Endodermal cell (in vitro differentiated cells): ENCODE data around the gene GTPBP4. TPM values are rescaled to one million over a fixed set of nuclear protein-coding genes. Genes with fewer than 3 reads are reported as not detected.
A peak's percentile ranks its signal among the peaks of the same experiment; 100 is the strongest.

Experiments
- DNase-seq: peaks from one replicate; pipeline ENCODE4 v3.0.0-alpha.2; 2017
- H3K27ac ChIP-seq: 2 replicates; pipeline ENCODE4 v1.5.1; 2013; ENCODE audit warnings: mild to moderate bottlenecking, low read depth, low read length, moderate library complexity
- H3K27me3 ChIP-seq: 2 replicates; pipeline ENCODE4 v1.6.1; 2013; ENCODE audit warnings: mild to moderate bottlenecking, low read length, moderate library complexity; ENCODE audit not compliant: insufficient read depth, control insufficient read depth, poor library complexity, severe bottlenecking
- H3K36me3 ChIP-seq: 2 replicates; pipeline ENCODE4 v1.7.0; 2013; ENCODE audit warnings: mild to moderate bottlenecking, low read length, moderate library complexity; ENCODE audit not compliant: control insufficient read depth, insufficient read depth
- H3K4me1 ChIP-seq: one replicate; pipeline ENCODE4 v1.7.0; 2013; ENCODE audit warnings: low read length; ENCODE audit not compliant: control insufficient read depth, insufficient read depth
- H3K4me3 ChIP-seq: 2 replicates; pipeline ENCODE4 v1.5.1; 2013; ENCODE audit warnings: mild to moderate bottlenecking, low read length, moderate library complexity
- H3K9ac ChIP-seq: 2 replicates; pipeline ENCODE4 v1.6.1; 2013; ENCODE audit warnings: mild to moderate bottlenecking, low read length, moderate library complexity; ENCODE audit not compliant: poor library complexity, severe bottlenecking; ENCODE audit errors: extremely low read depth
- H3K9me3 ChIP-seq: 2 replicates; pipeline ENCODE4 v1.6.1; 2013; ENCODE audit warnings: mild to moderate bottlenecking, low read length, moderate library complexity; ENCODE audit not compliant: control insufficient read depth
- H3K27ac Mint-ChIP-seq: 2 replicates; pipeline ENCODE4 v1.8.0; 2020; ENCODE audit warnings: mixed read lengths
- H3K27me3 Mint-ChIP-seq: 2 replicates; pipeline ENCODE4 v1.8.0; 2021; ENCODE audit warnings: mild to moderate bottlenecking, mixed read lengths; ENCODE audit not compliant: insufficient read depth
- H3K36me3 Mint-ChIP-seq: 2 replicates; pipeline ENCODE4 v1.8.0; 2020; ENCODE audit warnings: low read depth, mixed read lengths
- H3K4me1 Mint-ChIP-seq: 2 replicates; pipeline ENCODE4 v1.8.0; 2020; ENCODE audit warnings: mixed read lengths
- H3K4me3 Mint-ChIP-seq: 2 replicates; pipeline ENCODE4 v1.8.0; 2020; ENCODE audit warnings: mild to moderate bottlenecking, moderate library complexity, mixed read lengths
- H3K9me3 Mint-ChIP-seq: 2 replicates; pipeline ENCODE4 v1.8.0; 2020; ENCODE audit warnings: mild to moderate bottlenecking, mixed read lengths
- WGBS, 2 experiments: methylation state at CpG; one replicate each; pipeline versions ENCODE4 v1.1.5 to v1.1.7; 2013; ENCODE audit warnings: missing lambda C conversion rate in 2 of 2, mixed read lengths in 1 of 2; ENCODE audit not compliant: insufficient coverage in 1 of 2, insufficient read length in 1 of 2; 5-methylcytosine and 5-hydroxymethylcytosine counted together
- total RNA-seq, 2 donors: library from RNA; stranded (reverse); fragmentation: NEBNext Ultra II Directional in 1 of 2; extraction: Animal tissue kit (Norgen Biotek cat#: 25700) in 1 of 2; gene quantifications; 2 replicates in 1 of 2; 3 replicates in 1 of 2; pipeline ENCODE4 v1.2.1, GENCODE V29; 2021
- TF ChIP-seq, protein P1 (sequence below): fragments of 200-600 bp; sonication (generic); conservative IDR thresholded peaks from 2 replicates; pipeline ENCODE4 v1.5.0; 2021; ENCODE audit warnings: antibody characterized with exemption, mild to moderate bottlenecking

The GTPBP4 gene
- total RNA-seq, 2 donors from 2014 or later: 67.2 to 70.9 TPM

- Histone ChIP-seq H3K36me3 (no peaks in the 10 kb centered on the region), H3K27me3 (no peaks in the 10 kb centered on the region), H3K4me3 (no peak overlapping the region), H3K4me1 (peaks cover 33% of the 10 kb centered on the region), H3K9ac (no peak overlapping the region), H3K9me3 (peaks cover 17% of the 10 kb centered on the region), H3K27ac (no peak overlapping the region)
- TF ChIP-seq, protein P1, sequence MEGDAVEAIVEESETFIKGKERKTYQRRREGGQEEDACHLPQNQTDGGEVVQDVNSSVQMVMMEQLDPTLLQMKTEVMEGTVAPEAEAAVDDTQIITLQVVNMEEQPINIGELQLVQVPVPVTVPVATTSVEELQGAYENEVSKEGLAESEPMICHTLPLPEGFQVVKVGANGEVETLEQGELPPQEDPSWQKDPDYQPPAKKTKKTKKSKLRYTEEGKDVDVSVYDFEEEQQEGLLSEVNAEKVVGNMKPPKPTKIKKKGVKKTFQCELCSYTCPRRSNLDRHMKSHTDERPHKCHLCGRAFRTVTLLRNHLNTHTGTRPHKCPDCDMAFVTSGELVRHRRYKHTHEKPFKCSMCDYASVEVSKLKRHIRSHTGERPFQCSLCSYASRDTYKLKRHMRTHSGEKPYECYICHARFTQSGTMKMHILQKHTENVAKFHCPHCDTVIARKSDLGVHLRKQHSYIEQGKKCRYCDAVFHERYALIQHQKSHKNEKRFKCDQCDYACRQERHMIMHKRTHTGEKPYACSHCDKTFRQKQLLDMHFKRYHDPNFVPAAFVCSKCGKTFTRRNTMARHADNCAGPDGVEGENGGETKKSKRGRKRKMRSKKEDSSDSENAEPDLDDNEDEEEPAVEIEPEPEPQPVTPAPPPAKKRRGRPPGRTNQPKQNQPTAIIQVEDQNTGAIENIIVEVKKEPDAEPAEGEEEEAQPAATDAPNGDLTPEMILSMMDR: no peak
- DNase-seq: peak; percentile 48
- 83 to 90% methylated on average over 4 to 8 of the region's 8 CpGs for WGBS, 2 experiments
- Mint-ChIP-seq H3K27me3 (no peaks in the 10 kb centered on the region), H3K4me1 (peaks cover 27% of the 10 kb centered on the region), H3K9me3 (peaks cover 27% of the 10 kb centered on the region), H3K27ac (no peak overlapping the region), H3K4me3 (no peak overlapping the region), H3K36me3 (peaks cover 5% of the 10 kb centered on the region)
Observed at GRCh38 chr10:972763-973162, 15.5 kb upstream of the GTPBP4 start.

GRCh38 chr10:974038-974784 is 14.0 kb upstream of the GTPBP4 start:
- Histone ChIP-seq H3K4me3 (no peak overlapping the region), H3K9me3 (peaks cover 32% of the 10 kb centered on the region), H3K9ac (peak overlapping the region; percentile 62), H3K27me3 (no peaks in the 10 kb centered on the region), H3K27ac (peak overlapping the region; percentile 75), H3K36me3 (no peaks in the 10 kb centered on the region), H3K4me1 (peaks cover 21% of the 10 kb centered on the region)
- DNase-seq: peak; percentile 81
- Mint-ChIP-seq H3K36me3 (peaks cover 12% of the 10 kb centered on the region), H3K27ac (peak overlapping the region; percentile 88), H3K27me3 (no peaks in the 10 kb centered on the region), H3K4me3 (no peak overlapping the region), H3K9me3 (peaks cover 37% of the 10 kb centered on the region), H3K4me1 (peaks cover 25% of the 10 kb centered on the region)
- TF ChIP-seq, protein P1: no peak
- 78 to 82% methylated on average over 15 to 20 of the region's 20 CpGs for WGBS, 2 experiments

DNA sequence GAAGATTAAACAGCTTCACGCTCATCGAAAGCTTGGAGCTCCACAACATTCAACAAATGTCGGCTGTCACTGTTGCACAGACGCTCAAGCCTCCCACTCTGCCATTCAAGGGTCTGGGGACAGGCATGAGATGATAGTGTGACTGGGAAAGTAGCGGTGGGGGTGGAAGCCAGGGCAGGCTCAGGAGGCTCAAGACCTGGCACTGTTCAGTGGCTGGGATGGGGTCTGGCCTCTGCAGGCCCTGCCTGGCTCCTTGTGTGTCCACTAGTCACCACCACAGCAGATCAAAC is 13.5 kb upstream of the GTPBP4 start:
- Histone ChIP-seq H3K9me3 (peaks cover 37% of the 10 kb centered on the region), H3K9ac (peak overlapping the region; percentile 62), H3K36me3 (no peaks in the 10 kb centered on the region), H3K4me1 (peaks cover 21% of the 10 kb centered on the region), H3K4me3 (no peak overlapping the region), H3K27ac (peak overlapping the region; percentile 75), H3K27me3 (no peaks in the 10 kb centered on the region)
- H3K4me3 Mint-ChIP-seq: no peak overlapping the region
- 93 to 100% methylated on average over 4 to 5 of the region's 5 CpGs for WGBS, 2 experiments
- H3K27ac Mint-ChIP-seq: peak overlapping the region; percentile 88
- TF ChIP-seq, protein P1: no peak
- DNase-seq: peak; percentile 24
- no peaks in the 10 kb centered on the region for H3K27me3 Mint-ChIP-seq
- H3K36me3 Mint-ChIP-seq: peaks cover 13% of the 10 kb centered on the region
- peaks cover 43% of the 10 kb centered on the region for H3K9me3 Mint-ChIP-seq
- peaks cover 24% of the 10 kb centered on the region for H3K4me1 Mint-ChIP-seq
